Muscle of arm (tissue), 12 donors: Measurements from ENCODE around the gene ESRRA. TPM values are rescaled to one million over a fixed set of nuclear protein-coding genes. Genes with fewer than 3 reads are reported as not detected.

Source experiments
- DNase-seq: peaks from one replicate; pipeline ENCODE4 v3.0.0-alpha.2; 2013
- polyA plus RNA-seq, 12 donors: library from polyadenylated mRNA; unstranded; fragments of 120-200 nt; gene quantifications; one replicate each; pipeline ENCODE4 v1.2.1, GENCODE V29; 2013; ENCODE audit not compliant: insufficient read length in 12 of 12

ESRRA gene
- polyA plus RNA-seq, 12 donors = 11.9 to 55.5 (median 20.2) TPM; not detected in 1

DNA sequence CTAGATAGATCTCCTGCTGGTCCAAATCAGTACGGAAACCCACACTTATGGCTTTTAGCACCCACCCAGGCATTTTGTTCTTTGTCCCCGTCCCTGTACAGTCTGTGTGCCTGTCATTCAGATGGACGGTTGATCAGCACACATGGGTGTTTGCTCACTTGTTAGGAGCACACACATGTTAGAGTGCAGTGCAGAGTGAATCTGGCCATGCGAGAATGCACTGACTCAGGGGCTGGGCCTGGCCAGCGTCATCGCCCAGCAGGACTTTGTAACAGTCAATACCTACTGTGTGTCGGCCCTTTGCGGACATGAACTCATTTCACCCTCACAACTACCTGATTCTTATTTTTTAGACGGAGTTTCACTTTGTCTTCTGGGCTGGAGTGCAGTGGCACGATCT lies 57.0 kb downstream of the ESRRA start:
- no peak for DNase-seq

DNA sequence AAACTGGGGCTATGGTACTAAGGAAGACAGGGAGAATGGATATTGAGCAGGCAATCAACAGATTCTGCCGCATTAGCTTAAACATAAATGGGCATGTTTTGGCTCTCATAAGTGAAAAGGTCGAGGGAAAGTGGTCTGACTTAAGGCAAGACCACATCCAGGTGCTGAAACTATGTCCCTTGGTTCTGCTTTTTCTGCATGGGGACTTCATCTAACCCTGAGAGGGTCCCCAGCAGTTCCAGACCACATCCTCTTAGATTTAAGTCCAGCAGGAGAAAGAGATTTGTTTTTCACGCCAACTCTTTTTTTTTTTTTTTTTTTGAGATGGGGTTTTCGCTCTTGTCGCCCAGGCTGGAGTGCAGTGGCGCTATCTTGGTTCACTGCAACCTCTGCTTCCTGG lies 59.1 kb downstream of the ESRRA start:
- no peak for DNase-seq

DNA sequence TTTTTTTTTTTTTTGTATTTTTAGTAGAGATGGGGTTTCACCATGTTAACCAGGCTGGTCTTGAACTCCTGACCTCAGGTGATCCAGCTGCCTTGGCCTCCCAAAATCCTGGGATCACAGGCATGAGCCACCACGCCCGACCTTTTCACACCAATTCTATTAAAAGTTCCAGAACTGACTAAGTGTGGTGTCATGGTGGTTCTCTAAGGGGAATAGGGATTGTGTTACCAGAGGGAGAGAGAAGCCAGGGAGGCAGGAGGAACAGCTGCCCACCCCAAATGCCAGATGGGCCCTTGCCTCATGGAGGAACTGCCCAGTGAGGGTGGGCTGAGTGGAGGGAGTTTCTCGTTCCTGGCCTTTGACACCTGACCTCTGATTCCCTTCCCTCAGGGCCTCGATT lies 59.6 kb downstream of the ESRRA start:
- DNase-seq = no peak

Other genes with a start within 250 kb of the ESRRA start
- gene MACROD1, start 139.4 kb upstream of the ESRRA start, polyA plus RNA-seq = 100 to 1,000 TPM in 1 of 12 donors, 10 to 100 TPM in 10, not detected in 1; 41.1 to 129 (median 55.2) TPM
- gene STIP1, start 119.4 kb upstream of the ESRRA start, polyA plus RNA-seq = 100 to 1,000 TPM in 11 of 12 donors, not detected in 1; 119 to 165 (median 139) TPM
- gene FERMT3, start 98.8 kb upstream of the ESRRA start, polyA plus RNA-seq = 10 to 100 TPM in 1 of 12 donors, 1 to 10 TPM in 10, not detected in 1; 5.2 to 16.7 (median 7.5) TPM
- 100 to 1,000 TPM in 1 of 12 donors, 10 to 100 TPM in 10, not detected in 1; 30.8 to 142 (median 65.8) TPM for gene TRPT1, start 79.3 kb upstream of the ESRRA start, polyA plus RNA-seq
- 10 to 100 TPM in 11 of 12 donors, not detected in 1; 13.1 to 47.0 (median 17.1) TPM for gene NUDT22, start 79.2 kb upstream of the ESRRA start, polyA plus RNA-seq
- 10 to 100 TPM in 11 of 12 donors, not detected in 1; 41.1 to 71.1 (median 51.5) TPM for gene DNAJC4, start 75.0 kb upstream of the ESRRA start, polyA plus RNA-seq
- gene VEGFB, start 70.9 kb upstream of the ESRRA start, polyA plus RNA-seq = 100 to 1,000 TPM in 1 of 12 donors, 10 to 100 TPM in 10, not detected in 1; 71.0 to 113 (median 89.8) TPM
- gene FKBP2, start 64.4 kb upstream of the ESRRA start, polyA plus RNA-seq = 100 to 1,000 TPM in 1 of 12 donors, 10 to 100 TPM in 10, not detected in 1; 37.5 to 114 (median 39.5) TPM
- 100 to 1,000 TPM in 11 of 12 donors, not detected in 1; 126 to 218 (median 167) TPM for gene PPP1R14B, start 58.6 kb upstream of the ESRRA start, polyA plus RNA-seq
- 10 to 100 TPM in 6 of 12 donors, 1 to 10 TPM in 5, not detected in 1; 8.5 to 18.9 (median 10.4) TPM for gene PLCB3, start 54.0 kb upstream of the ESRRA start, polyA plus RNA-seq
- gene BAD, start 20.9 kb upstream of the ESRRA start, polyA plus RNA-seq = 10 to 100 TPM in 11 of 12 donors, not detected in 1; 19.3 to 52.4 (median 24.6) TPM
- 10 to 100 TPM in 11 of 12 donors, not detected in 1; 14.1 to 32.9 (median 17.1) TPM for gene GPR137, start 19.7 kb upstream of the ESRRA start, polyA plus RNA-seq
- not detected for gene KCNK4, start 14.2 kb upstream of the ESRRA start, polyA plus RNA-seq
- not detected for gene CATSPERZ, start 5.2 kb upstream of the ESRRA start, polyA plus RNA-seq
- 100 to 1,000 TPM in 11 of 12 donors, not detected in 1; 142 to 254 (median 166) TPM for gene TRMT112, start 12.0 kb downstream of the ESRRA start, polyA plus RNA-seq
- 100 to 1,000 TPM in 11 of 12 donors, not detected in 1; 107 to 165 (median 124) TPM for gene PRDX5, start 12.6 kb downstream of the ESRRA start, polyA plus RNA-seq
- gene CCDC88B, start 34.7 kb downstream of the ESRRA start, polyA plus RNA-seq = 10 to 100 TPM in 1 of 12 donors, 1 to 10 TPM in 10, not detected in 1; 2.5 to 10.7 (median 3.4) TPM
- gene RPS6KA4, start 53.6 kb downstream of the ESRRA start, polyA plus RNA-seq = 10 to 100 TPM in 11 of 12 donors, not detected in 1; 10.0 to 49.8 (median 11.9) TPM